Type B pancreatic cell (in vitro differentiated cells): ENCODE measurements around the gene TENM3. TPM values are rescaled to one million over a fixed set of nuclear protein-coding genes. Genes with fewer than 3 reads are reported as not detected.
"Not testable (repeated sequence)": the region's sequence is repeated elsewhere in the genome, so short reads cannot be mapped to it uniquely, and the experiment has no call there.

Experiments used
- DNase-seq: peaks from one replicate; pipeline ENCODE4 v3.0.0; 2021; ENCODE audit warnings: mixed read lengths; ENCODE audit not compliant: unreplicated experiment; ENCODE audit errors: extremely low spot score
- H3K27ac Mint-ChIP-seq: 2 replicates; pipeline ENCODE4 v1.8.0; 2021; ENCODE audit warnings: mild to moderate bottlenecking, mixed read lengths
- H3K27me3 Mint-ChIP-seq: 2 replicates; pipeline ENCODE4 v1.8.0; 2021; ENCODE audit warnings: mixed read lengths
- H3K36me3 Mint-ChIP-seq: 2 replicates; pipeline ENCODE4 v1.8.0; 2021; ENCODE audit warnings: mixed read lengths
- H3K4me1 Mint-ChIP-seq: one replicate; pipeline ENCODE4 v1.8.0; 2021; ENCODE audit warnings: mixed read lengths; ENCODE audit not compliant: unreplicated experiment
- H3K4me3 Mint-ChIP-seq: 2 replicates; pipeline ENCODE4 v1.8.0; 2021; ENCODE audit warnings: mild to moderate bottlenecking, mixed read lengths
- H3K9me3 Mint-ChIP-seq: 2 replicates; pipeline ENCODE4 v1.8.0; 2021; ENCODE audit warnings: mixed read lengths
- CTCF ChIP-seq: fragments of 200-600 bp; sonication (generic); conservative IDR thresholded peaks from 2 replicates; pipeline ENCODE4 v1.5.0; 2021; ENCODE audit warnings: antibody characterized with exemption, mild to moderate bottlenecking
- long read RNA-seq: library from polyadenylated mRNA; unstranded; transcript quantifications from one replicate; pipeline ENCODE4 v2.0.0, GENCODE V29; 2020
- total RNA-seq: library from RNA; stranded (reverse); gene quantifications from 2 replicates; pipeline ENCODE4 v1.2.1, GENCODE V29; 2021; ENCODE audit warnings: low replicate concordance

The TENM3 gene
- 49.3 and 73.5 TPM in 2 replicates for total RNA-seq
- long read RNA-seq, partial matches to known transcripts: 8 of 15 reads
- long read RNA-seq, other reads (novel, unspliced or antisense): 7 of 15 reads

GRCh38 chr4:182243204-182243603 lies at the start of gene TENM3:
Gene TENM3, plus strand, starts transcription at chr4:182243402. Its CDS starts 80,619 bp downstream, at chr4:182324021.
- H3K27me3 Mint-ChIP-seq, DNase-seq: not testable (repeated sequence)
- H3K9me3 Mint-ChIP-seq: peaks cover 12% of the 10 kb centered on the region
- H3K4me1 Mint-ChIP-seq: peaks cover 53% of the 10 kb centered on the region
- peaks cover 18% of the 10 kb centered on the region for H3K36me3 Mint-ChIP-seq
- H3K4me3 Mint-ChIP-seq: peak within 1 kb of the TSS; percentile 59
- peak within 1 kb of the TSS; percentile 82 for H3K27ac Mint-ChIP-seq

GRCh38 chr4:182194091-182194824 lies 48.9 kb upstream of the TENM3 start:
- Mint-ChIP-seq H3K9me3 (peaks cover 4% of the 10 kb centered on the region), H3K36me3 (no peaks in the 10 kb centered on the region), H3K4me1 (peaks cover 42% of the 10 kb centered on the region), H3K4me3 (no peak overlapping the region), H3K27me3 (no peaks in the 10 kb centered on the region), H3K27ac (no peak overlapping the region)
- TF ChIP-seq CTCF: no peak
- no peak for DNase-seq

GRCh38 chr4:182197611-182198010 lies 45.6 kb upstream of the TENM3 start:
- peaks cover 20% of the 10 kb centered on the region for H3K4me1 Mint-ChIP-seq
- no peak overlapping the region for H3K27ac Mint-ChIP-seq
- DNase-seq: no peak
- H3K4me3 Mint-ChIP-seq: no peak overlapping the region
- H3K36me3 Mint-ChIP-seq: peaks cover 3% of the 10 kb centered on the region
- peaks cover 4% of the 10 kb centered on the region for H3K9me3 Mint-ChIP-seq
- no peaks in the 10 kb centered on the region for H3K27me3 Mint-ChIP-seq
- TF ChIP-seq CTCF: no peak

GRCh38 chr4:182201871-182202270 lies 41.3 kb upstream of the TENM3 start:
- DNase-seq: no peak
- Mint-ChIP-seq H3K27ac (no peak overlapping the region), H3K4me3 (no peak overlapping the region), H3K36me3 (peaks cover 10% of the 10 kb centered on the region), H3K27me3 (no peaks in the 10 kb centered on the region), H3K9me3 (no peaks in the 10 kb centered on the region), H3K4me1 (peaks cover 16% of the 10 kb centered on the region)
- TF ChIP-seq CTCF: no peak

- Mint-ChIP-seq H3K9me3 (no peaks in the 10 kb centered on the region), H3K36me3 (peaks cover 10% of the 10 kb centered on the region), H3K27ac (no peak overlapping the region), H3K4me1 (peaks cover 21% of the 10 kb centered on the region), H3K27me3 (no peaks in the 10 kb centered on the region), H3K4me3 (no peak overlapping the region)
- no peak for DNase-seq
- TF ChIP-seq CTCF: no peak
Measured at GRCh38 chr4:182202650-182203049, 40.6 kb upstream of the TENM3 start.

GRCh38 chr4:182203872-182204411 lies 39.3 kb upstream of the TENM3 start:
- H3K27ac Mint-ChIP-seq: no peak overlapping the region
- H3K4me1 Mint-ChIP-seq: peaks cover 29% of the 10 kb centered on the region
- H3K27me3 Mint-ChIP-seq: no peaks in the 10 kb centered on the region
- H3K9me3 Mint-ChIP-seq: no peaks in the 10 kb centered on the region
- TF ChIP-seq CTCF: no peak
- DNase-seq: no peak
- peaks cover 10% of the 10 kb centered on the region for H3K36me3 Mint-ChIP-seq
- H3K4me3 Mint-ChIP-seq: no peak overlapping the region
